Stimulated activated CD8-positive, alpha-beta memory T cell treated with anti-CD3 and anti-CD28 coated beads, Interleukin-7, amount 100 ng/mL, for 4 hours (primary cell): ENCODE measurements around the gene SCGB2A2.

ENCODE experiments used
- DNase-seq, 2 donors: peaks; one replicate each; pipeline ENCODE4 v3.0.0-alpha.2; 2020; ENCODE audit warnings: low read depth in 2 of 2

SCGB2A2 gene

GRCh38 chr11:62306227-62306626 is 36.3 kb downstream of the SCGB2A2 start:
- DNase-seq, result no peak

GRCh38 chr11:62307950-62308349 is 38.0 kb downstream of the SCGB2A2 start:
- no peak for DNase-seq

GRCh38 chr11:62309991-62310390 is 40.0 kb downstream of the SCGB2A2 start:
- DNase-seq, result no peak

GRCh38 chr11:62315431-62315830 is 45.5 kb downstream of the SCGB2A2 start:
- no peak for DNase-seq

GRCh38 chr11:62322524-62322923 is 52.6 kb downstream of the SCGB2A2 start:
- no peak for DNase-seq
